Naive B cell (primary cell): Measurements from ENCODE around the gene SMC5. TPM values are rescaled to one million over a fixed set of nuclear protein-coding genes. Genes with fewer than 3 reads are reported as not detected.
A peak's percentile ranks its signal among the peaks of the same experiment; 100 is the strongest.

Experiments used
- ATAC-seq, 2 donors: fragments of 150-1000 bp; cut with Tn5 transposase; 2 replicates each; pipeline ENCODE4 v1.10.0; 2021; ENCODE audit warnings: low read depth in 2 of 2, mild to moderate bottlenecking in 2 of 2, moderate library complexity in 2 of 2
- DNase-seq: peaks from one replicate; pipeline ENCODE4 v3.0.0; 2022
- H3K27ac Mint-ChIP-seq, 6 donors: one replicate each; pipeline ENCODE4 v1.8.0; 2020 to 2022; ENCODE audit warnings: mild to moderate bottlenecking in 6 of 6, mixed read lengths in 6 of 6, moderate library complexity in 5 of 6, inconsistent platforms in 2 of 6
- H3K27me3 Mint-ChIP-seq, 3 donors: one replicate each; pipeline ENCODE4 v1.8.0; 2021 to 2022; ENCODE audit warnings: mixed read lengths in 3 of 3, mild to moderate bottlenecking in 1 of 3
- H3K36me3 Mint-ChIP-seq, 2 donors: one replicate each; pipeline ENCODE4 v1.8.0; 2020 to 2022; ENCODE audit warnings: mixed read lengths in 2 of 2, inconsistent platforms in 1 of 2, mild to moderate bottlenecking in 1 of 2
- H3K4me1 Mint-ChIP-seq, 3 donors: one replicate each; pipeline ENCODE4 v1.8.0; 2020 to 2022; ENCODE audit warnings: mixed read lengths in 3 of 3, inconsistent platforms in 1 of 3, mild to moderate bottlenecking in 1 of 3, moderate library complexity in 1 of 3
- H3K4me3 Mint-ChIP-seq, 8 donors: one replicate each; pipeline ENCODE4 v1.8.0; 2020 to 2022; ENCODE audit warnings: mild to moderate bottlenecking in 8 of 8, mixed read lengths in 8 of 8, moderate library complexity in 8 of 8, inconsistent platforms in 2 of 8
- H3K9me3 Mint-ChIP-seq, 7 donors: one replicate each; pipeline ENCODE4 v1.8.0; 2020 to 2022; ENCODE audit warnings: mixed read lengths in 7 of 7, mild to moderate bottlenecking in 5 of 7, inconsistent platforms in 2 of 7, moderate library complexity in 1 of 7
- polyA plus RNA-seq, 6 donors: library from polyadenylated mRNA; unstranded; fragments of 300-500 nt; fragmentation: Illumina TruSeq; gene quantifications; one replicate each; pipeline ENCODE4 v1.2.3, GENCODE V29; 2021; ENCODE audit warnings: low read depth in 6 of 6

The SMC5 gene
- polyA plus RNA-seq, 6 donors from 2014 or later, result 7.4 to 22.8 (median 15.8) TPM

DNA sequence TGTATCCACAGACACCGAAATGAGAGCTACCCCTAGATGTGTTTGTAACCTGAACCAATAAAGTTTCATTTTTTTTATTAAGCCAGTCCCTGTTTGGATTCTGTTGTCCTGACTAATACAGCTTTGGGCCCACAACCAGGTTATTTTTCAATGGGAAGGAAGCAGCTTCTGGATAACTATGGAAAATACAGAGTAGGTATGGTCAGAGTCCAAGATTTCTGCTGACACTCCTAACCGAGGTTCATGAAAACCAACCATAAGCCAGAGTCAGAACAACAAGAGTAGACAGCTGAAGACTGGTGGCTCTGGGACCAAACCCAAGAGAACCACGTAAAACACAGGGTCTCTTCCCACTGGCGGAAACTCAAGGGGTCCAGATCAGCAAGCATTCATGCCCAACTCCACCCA, 144.8 kb downstream of the SMC5 start:
- H3K4me1 Mint-ChIP-seq, result peaks cover 33 to 71% (median 70%) of the 10 kb centered on the region in 3 donors
- peak overlapping the region in 1 of 6 donors; percentile 35 for H3K27ac Mint-ChIP-seq
- ATAC-seq (no peak), DNase-seq (no peak)
- no peaks in the 10 kb centered on the region for H3K27me3 Mint-ChIP-seq
- H3K9me3 Mint-ChIP-seq, result no peaks in the 10 kb centered on the region
- no peaks in the 10 kb centered on the region for H3K36me3 Mint-ChIP-seq
- no peak overlapping the region for H3K4me3 Mint-ChIP-seq

DNA sequence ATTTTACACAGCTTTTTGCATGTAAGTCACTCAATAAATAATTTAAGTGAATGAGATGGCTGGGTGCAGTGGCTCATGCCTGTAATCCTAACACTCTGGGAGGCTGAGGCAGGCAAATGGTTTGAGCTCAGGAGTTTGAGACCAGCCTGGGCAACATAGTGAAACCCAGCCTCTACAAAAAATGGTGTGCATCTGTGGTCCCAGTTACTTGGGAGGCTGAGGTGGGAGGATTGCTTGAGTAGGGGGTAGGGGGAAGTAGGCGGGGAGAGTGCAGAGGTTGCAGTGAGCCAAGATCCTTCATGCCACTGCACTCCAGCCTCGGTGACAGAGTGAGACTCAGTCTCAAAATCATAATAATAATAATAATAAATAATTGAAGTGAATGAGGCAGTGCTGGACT, 145.5 kb downstream of the SMC5 start:
- Mint-ChIP-seq H3K27ac (peak overlapping the region in 1 of 6 donors; percentile 38), H3K4me1 (peaks cover 33 to 65% (median 64%) of the 10 kb centered on the region in 3 donors), H3K9me3 (no peaks in the 10 kb centered on the region), H3K36me3 (no peaks in the 10 kb centered on the region), H3K27me3 (no peaks in the 10 kb centered on the region), H3K4me3 (no peak overlapping the region)
- DNase-seq (no peak), ATAC-seq (no peak)

Other genes with a start within 250 kb of the SMC5 start
- gene MAMDC2, start 215.1 kb upstream of the SMC5 start, polyA plus RNA-seq, result not detected
- 1 to 10 TPM in 5 of 6 donors, not detected in 1; 3.4 to 5.9 (median 4.8) TPM for gene KLF9, start 155.7 kb downstream of the SMC5 start, polyA plus RNA-seq